C1 segment of cervical spinal cord (tissue), 14 donors: ENCODE data around the gene UBE2L3.
"Not testable (repeated sequence)": the region's sequence is repeated elsewhere in the genome, so short reads cannot be mapped to it uniquely, and the experiment has no call there.

Experiments
- DNase-seq, 14 donors: peaks; one replicate each; lab custom pipeline; 2025; lab: John Stamatoyannopoulos, UW

The UBE2L3 gene

DNA sequence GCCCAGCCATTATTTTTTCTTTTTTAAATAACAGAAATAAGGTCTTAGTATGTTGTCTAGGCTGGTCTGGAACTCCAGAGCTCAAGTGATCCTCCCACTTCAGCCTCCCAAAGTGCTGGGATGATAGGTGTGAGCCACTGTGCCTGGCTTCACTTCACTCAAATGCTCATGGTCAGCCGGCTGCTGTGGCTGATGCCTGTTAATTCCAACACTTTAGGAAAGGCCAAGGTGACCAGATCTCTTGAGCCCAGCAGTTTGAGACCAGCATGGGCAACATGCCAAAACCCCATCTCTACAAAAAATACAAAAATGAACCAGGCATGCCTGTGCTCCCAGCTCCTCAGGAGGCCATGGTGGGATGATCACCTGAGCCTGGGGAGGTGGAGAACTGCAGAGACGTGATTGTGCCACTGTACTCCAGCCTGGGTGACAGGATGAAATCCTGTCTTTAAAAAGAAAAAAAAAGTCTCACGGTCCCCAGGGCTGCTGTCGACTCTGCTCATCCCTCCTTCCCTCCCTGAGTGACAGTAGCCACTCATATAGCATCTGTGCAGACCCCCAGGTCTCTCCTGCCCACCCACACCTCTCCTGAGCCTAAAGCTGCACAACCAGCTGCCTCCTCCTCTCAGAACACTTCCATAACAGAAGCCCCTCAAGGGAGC lies 58.7 kb downstream of the UBE2L3 start:
- no peak for DNase-seq

DNA sequence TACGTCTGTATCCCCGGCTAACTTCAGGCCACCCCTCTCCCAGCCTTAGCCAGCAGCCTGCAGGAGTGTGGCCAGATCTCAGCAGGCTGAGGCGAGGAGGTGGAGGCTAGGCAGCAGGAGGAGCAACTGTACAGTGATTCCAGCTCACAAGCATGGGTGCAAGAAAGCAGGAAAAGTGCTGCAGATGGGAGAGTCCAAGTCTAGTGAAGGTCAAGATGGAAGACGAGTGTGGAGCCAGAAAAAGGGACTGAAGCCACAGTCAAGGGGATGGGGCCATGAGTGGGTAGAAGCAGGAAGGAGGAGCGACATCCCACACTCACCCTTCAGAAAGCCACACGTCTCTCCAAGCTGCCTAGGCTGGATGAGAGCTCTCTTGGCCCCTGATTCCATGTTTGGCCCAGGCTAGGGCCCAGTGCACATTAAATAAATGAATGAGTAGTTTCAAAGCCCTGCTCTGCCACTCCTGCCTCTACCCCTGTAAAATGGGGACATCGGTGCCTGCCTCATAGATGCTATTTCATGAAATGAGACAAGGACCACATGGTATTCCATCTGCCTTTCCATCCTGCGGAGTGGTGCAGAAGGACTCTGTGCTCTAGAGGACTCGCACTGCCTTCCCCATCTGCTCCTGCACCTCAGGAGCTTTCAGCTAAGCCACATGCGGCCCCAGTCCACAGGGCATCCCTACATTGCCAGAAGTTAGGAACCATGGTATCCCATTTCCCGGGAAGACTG lies 59.4 kb downstream of the UBE2L3 start:
- peak in 1 of 14 donors; percentile 85 for DNase-seq

DNA sequence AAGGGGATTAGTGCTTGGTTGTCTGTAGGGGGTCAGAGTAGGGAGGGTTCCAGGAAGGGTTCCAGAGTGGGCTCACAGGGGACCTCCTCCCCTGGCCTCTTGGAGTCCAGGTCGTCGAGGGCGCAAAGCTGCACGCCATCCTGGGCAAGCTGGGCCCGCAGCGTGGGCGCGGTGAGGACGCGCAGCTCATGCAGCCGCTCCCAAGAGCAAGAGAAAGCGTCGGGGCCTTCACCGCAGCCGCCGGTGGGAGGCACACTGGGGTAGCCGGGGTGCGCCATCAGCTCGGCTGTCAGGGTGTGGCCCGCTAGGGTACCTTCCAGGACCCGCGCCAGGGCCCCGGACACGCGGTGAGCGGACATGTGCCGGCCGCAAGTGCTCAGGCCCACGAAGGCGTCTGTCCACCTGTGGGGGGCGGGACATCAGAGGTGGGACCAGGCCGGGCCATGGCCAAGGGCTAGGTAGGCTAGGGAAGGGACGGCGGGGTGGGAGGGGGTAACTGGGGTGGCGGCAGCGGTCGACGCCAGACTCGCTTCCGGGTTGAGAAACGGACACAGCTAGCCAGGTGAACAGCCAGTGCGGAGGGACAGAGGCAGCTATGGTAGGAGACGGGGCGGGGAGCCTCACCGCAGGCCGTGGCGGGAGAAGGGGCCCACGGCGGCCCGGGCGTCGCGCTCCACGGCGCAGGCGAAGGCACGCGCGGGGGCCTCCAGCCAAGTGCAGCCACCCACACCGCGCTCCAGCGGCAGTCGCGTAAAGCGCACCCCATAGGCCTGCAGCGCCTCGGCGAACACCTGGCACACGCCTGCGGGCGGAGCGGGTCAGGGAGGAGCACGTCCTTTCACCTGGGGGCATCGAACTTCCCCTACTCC lies 61.1 kb downstream of the UBE2L3 start:
- no peak for DNase-seq

DNA sequence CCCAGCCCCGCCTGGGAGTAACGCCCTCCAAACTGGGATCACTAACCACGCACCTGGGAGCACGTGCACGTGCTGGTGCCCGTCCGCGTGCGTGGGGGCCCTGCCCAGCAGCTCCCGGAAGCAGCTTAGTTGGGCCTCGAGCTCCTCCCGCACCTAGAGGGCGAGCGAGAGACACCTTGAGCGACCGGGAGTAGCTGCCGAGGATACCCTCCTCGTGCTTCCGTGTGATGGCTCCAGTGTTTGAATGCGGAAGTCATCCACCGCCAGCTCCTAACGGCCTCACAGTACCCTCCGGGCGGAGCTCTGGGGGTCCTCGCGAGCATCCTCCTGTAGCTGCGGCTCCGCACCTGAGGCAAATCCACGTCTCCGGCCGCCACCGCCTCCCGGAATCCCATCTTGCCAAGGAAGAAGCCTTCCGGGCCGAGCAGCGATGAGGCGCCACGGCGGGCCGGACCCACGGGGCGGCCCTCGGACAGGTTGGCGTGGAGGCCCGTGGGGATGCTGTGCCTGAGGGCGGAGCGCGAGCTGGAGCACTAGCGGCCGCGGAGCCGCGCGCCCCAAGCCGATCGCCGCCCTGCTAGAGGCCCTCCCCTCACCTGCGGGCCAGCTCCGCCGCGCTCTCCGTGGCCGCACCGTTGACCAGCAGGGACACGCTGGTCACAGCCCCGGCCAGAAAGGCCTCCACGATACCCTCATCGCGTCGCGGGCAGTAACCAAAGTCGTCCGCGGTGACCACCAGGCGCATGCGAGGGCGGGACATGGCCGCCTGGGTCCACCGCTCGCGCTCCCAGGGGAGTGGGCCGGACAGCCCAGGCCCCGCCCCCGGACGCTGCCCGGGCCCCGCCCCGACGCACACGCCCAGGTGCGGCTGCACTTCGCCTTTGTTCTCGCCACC lies 62.0 kb downstream of the UBE2L3 start, which contains the start of gene YDJC:
Gene YDJC, minus strand, starts transcription at position 768 of the 895 bp plus-strand sequence. Its CDS starts 8 bp downstream, at position 760.
- DNase-seq: peak in 13 of 14 donors; percentile 32 to 92 (median 73)

DNA sequence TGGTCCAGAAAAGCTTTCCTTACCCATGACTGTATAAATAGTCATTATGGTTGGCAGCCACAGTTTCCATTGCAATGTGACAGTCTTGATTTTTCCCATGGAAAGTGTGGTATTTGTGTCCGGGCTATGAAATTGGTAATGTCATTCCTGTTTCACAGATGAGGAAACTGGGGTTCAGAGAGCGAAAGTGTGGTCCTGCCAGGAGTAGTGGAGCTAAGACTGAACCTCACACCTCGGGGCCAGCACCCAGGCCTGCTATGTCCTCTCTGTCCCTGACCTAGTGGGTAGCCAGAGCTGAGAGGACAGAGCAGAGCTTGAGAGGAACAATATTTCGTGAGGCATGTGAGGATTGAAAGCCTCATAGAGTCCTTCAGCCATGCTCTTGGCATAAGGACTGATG lies 63.5 kb downstream of the UBE2L3 start:
- no peak for DNase-seq

DNA sequence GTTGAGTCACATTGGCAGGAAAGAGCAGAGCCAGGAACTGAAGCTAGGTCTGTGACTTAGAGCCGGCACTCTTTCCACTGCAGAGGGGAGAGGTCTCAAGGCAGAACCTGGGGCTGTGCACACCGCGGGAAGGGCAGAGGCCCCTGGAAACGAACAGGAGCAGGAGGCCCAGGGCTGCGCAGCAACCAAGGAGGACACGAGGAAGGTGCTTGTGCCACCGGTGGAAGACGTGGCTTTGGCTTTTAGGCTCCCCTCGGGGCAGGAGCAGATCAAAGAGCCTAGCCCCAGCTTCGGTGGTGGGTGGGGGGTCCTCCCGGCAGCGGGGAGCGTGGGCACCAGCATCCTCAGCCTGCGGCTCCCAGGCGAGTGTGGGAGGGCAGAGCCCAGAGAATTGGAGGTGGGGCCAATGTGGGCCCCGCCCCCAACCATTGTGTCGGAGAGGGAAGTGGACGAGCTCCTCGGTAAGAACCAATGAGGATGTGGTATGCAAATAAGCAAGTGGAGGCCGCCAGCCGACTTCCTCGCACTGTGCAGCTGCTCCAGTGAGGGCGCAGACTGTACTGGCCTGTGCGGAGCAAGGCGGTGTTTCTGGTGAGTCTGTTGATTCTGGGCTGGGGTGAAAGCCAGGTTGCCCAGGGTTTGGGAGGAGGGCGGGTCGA lies 64.9 kb downstream of the UBE2L3 start, which contains the start of gene CCDC116:
Gene CCDC116, plus strand, starts transcription at position 524 of the 659 bp plus-strand sequence. CDS start 422 bp downstream, outside the sequence.
- DNase-seq: no peak

DNA sequence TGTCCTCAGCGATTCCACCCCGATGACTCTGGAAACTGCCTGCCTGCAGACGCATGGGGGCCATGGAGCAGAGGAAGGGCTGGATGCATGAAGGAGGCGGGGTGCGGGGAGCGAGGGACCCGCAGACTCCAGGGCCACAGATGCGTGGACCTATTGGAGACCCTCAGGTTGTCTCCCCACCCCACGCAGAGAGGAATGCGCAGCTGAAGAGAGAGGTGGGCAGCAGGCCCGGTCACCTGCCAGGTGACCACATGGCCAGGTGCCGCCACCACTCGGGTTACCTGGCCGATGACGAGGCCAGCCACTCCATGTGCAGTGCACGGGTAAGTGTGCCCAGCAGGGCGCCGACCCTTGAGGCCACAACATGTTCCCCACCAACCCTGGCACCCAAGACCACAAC lies 65.4 kb downstream of the UBE2L3 start:
- DNase-seq: no peak

DNA sequence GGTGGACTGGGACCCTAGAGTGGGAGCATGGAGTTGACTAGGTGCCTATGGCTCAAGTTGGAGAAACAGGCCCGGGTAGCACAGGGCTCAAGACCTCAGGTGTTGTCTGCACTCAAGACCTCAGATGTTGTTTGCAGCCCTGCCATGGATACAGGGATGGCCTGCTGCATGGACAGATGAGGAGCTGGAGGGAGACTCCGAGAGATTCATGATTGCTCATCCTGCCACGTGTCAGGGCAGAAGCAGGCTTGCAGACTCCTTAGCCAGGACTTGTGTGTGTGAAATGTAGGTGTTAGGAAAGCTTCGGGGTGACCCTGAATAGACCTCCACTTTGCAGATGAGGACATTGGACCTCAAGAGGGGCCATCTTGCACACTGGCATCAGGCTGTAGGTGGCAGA lies 66.0 kb downstream of the UBE2L3 start:
- DNase-seq: no peak

DNA sequence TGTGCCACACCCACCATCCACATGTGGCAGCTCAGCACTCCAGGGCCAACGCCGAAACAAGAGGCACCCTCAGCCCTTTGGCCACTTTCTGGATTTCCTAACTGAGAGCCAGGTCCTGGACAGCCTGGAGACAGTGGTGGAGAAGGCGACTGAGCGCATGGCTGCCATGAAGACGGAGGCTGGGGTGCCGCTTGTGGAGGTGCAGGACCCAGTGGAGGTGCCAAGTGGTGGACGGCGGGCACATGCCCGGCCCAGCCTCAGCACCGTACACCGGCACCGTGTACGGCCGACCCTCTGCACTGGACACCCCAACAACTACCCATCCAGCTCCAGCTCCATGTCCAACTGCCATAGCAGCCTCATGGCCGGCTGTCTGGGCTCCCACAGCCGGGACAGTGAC lies 66.6 kb downstream of the UBE2L3 start:
- DNase-seq: no peak

DNA sequence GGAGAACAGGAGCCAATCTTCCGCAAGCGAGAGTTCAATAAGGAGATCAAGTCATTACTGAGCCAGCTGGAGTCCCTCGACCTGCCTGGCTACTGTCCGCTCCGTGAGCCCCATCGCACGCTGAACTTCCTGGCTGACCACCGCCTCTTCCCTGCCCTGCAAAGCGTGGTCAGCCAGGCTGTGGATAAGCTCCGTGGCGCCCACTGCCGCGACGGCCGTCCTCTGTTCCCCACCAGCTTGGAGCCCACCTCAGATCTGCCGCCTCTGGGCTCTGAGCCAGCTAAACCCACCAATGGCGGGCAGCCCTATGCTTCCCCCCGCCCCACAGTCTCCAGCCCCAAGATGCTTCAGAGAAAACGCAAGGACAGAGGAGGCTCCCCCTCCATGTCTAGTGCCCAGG lies 67.3 kb downstream of the UBE2L3 start:
- no peak for DNase-seq

DNA sequence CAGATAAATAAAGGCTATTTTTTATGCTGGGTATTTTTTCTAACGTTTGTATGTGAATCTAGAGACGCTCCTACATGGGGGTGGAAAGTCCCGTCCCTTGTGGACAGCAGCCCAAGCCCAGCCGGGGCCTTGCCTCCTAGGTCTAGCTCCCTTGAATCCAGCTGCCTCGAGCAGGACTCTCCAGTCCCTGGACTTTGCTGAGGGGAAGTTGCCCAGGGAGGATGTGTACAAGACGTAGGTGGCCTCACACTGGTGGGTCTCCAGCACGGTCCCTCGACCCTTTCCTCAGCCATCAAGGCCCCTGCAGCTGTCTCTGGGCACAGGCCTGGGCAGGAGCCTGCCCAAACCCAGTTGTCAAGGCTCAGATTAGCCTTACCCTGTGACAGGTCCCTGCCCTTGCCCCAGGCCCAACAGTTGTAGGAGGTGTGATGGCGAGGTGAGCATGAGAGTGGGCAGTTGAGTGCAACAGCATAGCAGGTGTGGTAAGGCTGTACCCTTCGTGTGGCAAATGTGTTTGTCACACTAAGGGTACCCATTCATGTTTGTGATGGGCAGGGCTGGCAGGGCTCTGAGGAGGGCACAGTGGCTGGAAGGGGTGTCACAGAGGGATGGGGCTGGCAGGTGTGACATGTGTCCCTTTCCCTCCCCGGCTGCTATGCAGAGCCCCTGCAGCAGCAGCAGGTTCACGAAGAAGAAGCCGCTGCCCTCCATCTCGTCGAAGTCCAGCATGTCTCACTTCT lies 68.4 kb downstream of the UBE2L3 start:
- DNase-seq: no peak

DNA sequence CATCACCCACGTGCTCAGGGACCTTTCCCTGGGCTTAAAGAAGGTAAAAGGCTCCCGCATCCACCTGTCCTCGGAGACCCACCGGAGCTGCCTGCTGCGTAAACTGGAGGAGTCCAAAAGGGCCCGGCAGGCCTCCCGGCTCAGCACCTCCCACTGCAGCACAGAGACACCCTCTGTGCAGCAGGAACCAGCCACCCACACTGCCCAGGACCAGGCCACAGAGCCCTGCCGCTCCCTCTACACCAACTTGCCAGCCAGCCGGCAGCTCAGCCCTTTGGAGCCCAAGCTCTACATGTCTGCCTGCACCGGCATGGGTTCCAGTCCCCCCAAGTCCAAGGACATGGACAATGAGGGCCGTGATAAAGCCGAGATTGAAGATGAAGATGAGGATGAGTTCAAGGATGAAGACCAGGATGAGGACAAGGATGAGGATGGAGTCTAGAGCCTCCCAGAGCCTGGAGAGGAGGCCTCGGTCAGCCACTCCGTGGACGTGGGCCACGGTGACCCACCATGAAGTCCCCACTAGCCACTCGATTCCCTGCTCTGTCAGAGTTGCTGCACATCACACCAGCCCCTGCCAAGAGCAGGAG lies 69.2 kb downstream of the UBE2L3 start:
- no peak for DNase-seq

DNA sequence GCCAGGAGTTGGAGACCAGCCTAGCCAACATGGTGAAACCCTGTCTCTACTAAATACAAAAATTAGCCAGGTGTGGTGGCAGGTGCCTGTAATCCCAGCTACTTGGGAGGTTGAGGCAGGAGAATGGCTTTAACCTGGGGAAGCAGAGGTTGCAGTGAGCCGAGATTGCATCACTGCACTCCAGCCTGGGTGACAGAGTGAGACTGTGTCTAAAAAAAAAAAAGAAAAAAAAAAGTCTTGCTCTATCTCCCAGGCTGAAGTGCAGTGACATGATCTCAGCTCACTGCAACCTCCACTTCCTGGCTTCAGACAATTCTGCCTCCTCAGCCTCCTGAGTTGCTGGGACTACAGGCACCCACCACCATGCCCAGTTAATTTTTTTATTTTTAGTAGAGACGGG lies 69.9 kb downstream of the UBE2L3 start:
- not testable (repeated sequence) for DNase-seq

DNA sequence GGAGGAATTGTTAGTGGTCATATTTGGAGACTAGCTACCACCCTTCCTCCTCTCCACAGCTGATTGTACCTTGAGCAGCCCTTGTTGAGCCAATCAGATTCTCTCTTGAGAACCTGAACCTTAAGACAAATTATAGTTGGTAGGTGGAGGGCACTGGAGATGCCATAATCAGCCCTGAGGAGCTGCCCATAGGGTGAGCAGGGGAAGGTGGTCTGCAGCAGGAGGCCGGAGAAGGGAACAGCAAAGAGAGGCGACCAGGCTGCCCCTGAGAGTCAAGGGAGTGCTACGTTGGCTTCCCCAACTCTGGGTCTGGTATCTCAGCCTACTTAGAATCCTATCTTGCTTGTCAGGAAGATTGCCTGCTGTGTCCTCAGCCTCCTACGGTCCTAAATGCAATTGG lies 71.8 kb downstream of the UBE2L3 start:
- DNase-seq: no peak

DNA sequence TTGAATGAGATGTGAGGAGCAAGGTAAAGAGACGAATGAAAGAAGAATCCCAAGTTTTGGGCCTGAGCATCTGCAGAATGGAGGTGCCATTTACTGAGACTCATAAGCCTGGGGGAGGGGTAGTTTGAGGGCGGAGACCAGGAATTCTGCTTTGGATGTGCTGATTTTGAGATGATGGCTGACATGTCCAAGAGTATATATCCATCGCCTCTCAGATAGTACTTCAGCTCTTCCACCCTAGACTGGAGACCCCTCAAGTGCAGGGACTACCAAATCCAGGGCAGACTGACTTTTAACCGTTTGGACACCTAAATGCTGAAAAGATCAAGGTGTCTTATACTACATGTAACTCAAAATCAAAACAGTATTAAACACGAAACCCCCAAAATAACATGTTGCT lies 73.3 kb downstream of the UBE2L3 start:
- DNase-seq: no peak

DNA sequence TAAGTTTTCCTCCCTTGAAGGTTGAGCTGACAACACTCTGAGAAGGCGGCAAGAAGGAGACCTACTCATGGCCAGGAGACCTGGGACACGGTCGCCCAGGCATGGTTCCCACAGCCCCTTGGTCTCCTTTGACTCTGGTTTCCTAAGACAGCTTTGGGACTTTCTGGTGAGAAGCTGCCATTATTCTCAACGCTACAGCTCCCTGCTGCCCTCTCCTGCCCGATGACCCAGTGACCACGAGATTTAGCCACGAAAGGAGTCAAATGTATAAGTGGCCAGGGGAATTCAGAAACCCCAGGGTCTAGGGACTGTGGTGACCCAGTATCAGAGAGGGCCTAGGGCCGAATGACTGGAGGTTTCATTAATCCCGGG lies 73.9 kb downstream of the UBE2L3 start:
- peak in 10 of 14 donors; percentile 38 to 68 (median 54) for DNase-seq

DNA sequence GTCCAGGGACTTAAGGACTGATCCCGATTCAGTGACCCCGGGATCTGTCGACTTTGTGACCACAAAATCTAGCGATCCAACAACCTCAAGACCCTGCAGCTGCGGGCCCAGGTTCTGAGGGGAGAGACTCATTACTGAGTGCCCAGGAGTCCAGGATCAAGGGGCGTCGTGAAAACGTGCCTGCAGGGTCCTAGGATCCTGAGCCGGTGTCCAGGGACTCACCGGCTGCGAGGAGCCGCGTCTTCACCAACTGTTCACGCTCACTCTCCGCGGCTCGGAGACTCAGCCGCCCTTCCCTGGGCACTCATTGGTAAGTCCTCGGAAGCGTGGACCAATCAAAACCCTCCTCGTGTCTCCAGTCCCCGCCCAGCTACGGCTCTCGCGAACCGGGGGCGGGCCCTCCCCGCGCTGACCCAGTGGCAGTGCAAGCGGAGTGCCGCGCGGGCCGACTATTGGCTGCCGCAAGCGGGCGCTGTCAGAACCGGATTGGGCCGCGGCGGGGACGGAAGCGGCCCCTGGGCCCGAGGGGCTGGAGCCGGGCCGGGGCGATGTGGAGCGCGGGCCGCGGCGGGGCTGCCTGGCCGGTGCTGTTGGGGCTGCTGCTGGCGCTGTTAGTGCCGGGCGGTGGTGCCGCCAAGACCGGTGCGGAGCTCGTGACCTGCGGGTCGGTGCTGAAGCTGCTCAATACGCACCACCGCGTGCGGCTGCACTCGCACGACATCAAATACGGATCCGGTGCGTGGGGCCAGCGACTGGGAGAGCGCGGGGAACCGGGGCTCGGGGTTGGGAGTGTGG lies 74.5 kb downstream of the UBE2L3 start, which contains the start of gene SDF2L1:
Gene SDF2L1, plus strand, starts transcription at position 514 of the 795 bp plus-strand sequence. Its CDS starts 35 bp downstream, at position 549.
- DNase-seq: peak; percentile 63 to 97 (median 94)
